Trophoblast cell (in vitro differentiated cells and primary cell): Measurements from ENCODE around the gene SPATA2. TPM values are rescaled to one million over a fixed set of nuclear protein-coding genes. Genes with fewer than 3 reads are reported as not detected.
"Not testable (repeated sequence)": the region's sequence is repeated elsewhere in the genome, so short reads cannot be mapped to it uniquely, and the experiment has no call there.

Experiments
- DNase-seq, 2 donors: peaks; one replicate each; pipeline ENCODE4 v3.0.0-alpha.2; 2016
- H2AFZ ChIP-seq: 2 replicates; pipeline ENCODE4 v1.6.1; 2013; ENCODE audit warnings: low read length, moderate library complexity, mild to moderate bottlenecking; ENCODE audit not compliant: insufficient read depth, poor library complexity
- H2AK5ac ChIP-seq: 2 replicates; pipeline ENCODE4 v1.6.1; 2013; ENCODE audit warnings: mild to moderate bottlenecking, low read length
- H2BK120ac ChIP-seq: 2 replicates; pipeline ENCODE4 v1.6.1; 2013; ENCODE audit warnings: low read length, mild to moderate bottlenecking, moderate library complexity; ENCODE audit not compliant: insufficient read depth, poor library complexity
- H2BK12ac ChIP-seq: 2 replicates; pipeline ENCODE4 v1.6.1; 2013; ENCODE audit warnings: mild to moderate bottlenecking, low read length, moderate library complexity
- H2BK5ac ChIP-seq: 2 replicates; pipeline ENCODE4 v1.6.1; 2013; ENCODE audit warnings: low read length, low read depth, moderate library complexity, mild to moderate bottlenecking; ENCODE audit not compliant: poor library complexity
- H3K14ac ChIP-seq: 2 replicates; pipeline ENCODE4 v1.6.1; 2013; ENCODE audit warnings: mild to moderate bottlenecking, low read length
- H3K18ac ChIP-seq: 2 replicates; pipeline ENCODE4 v1.6.1; 2013; ENCODE audit warnings: mild to moderate bottlenecking, low read length
- H3K23ac ChIP-seq: 2 replicates; pipeline ENCODE4 v1.6.1; 2013; ENCODE audit warnings: low read length
- H3K27ac ChIP-seq: 2 replicates; pipeline ENCODE4 v1.5.1; 2013; ENCODE audit warnings: low read depth, mild to moderate bottlenecking, inconsistent platforms, low read length, moderate library complexity
- H3K27me3 ChIP-seq: 2 replicates; pipeline ENCODE4 v1.6.1; 2013; ENCODE audit warnings: inconsistent platforms, mild to moderate bottlenecking, low read length, moderate library complexity; ENCODE audit not compliant: insufficient read depth
- H3K36me3 ChIP-seq, 2 experiments: 1 replicate in 1 of 2; 2 replicates in 1 of 2; pipeline ENCODE4 v1.6.1; 2013; ENCODE audit warnings: low read length in 2 of 2, mild to moderate bottlenecking in 2 of 2, moderate library complexity in 1 of 2; ENCODE audit not compliant: insufficient read depth in 2 of 2, control insufficient read depth in 1 of 2
- H3K4ac ChIP-seq: 2 replicates; pipeline ENCODE4 v1.6.1; 2013; ENCODE audit warnings: low read depth, mild to moderate bottlenecking, low read length, moderate library complexity
- H3K4me1 ChIP-seq, 2 experiments: 1 replicate in 1 of 2; 2 replicates in 1 of 2; pipeline ENCODE4 v1.6.1; 2013; ENCODE audit warnings: low read length in 2 of 2, mild to moderate bottlenecking in 2 of 2, moderate library complexity in 1 of 2; ENCODE audit not compliant: insufficient read depth in 2 of 2, control insufficient read depth in 1 of 2
- H3K4me2 ChIP-seq: 2 replicates; pipeline ENCODE4 v1.6.1; 2013; ENCODE audit warnings: inconsistent platforms, mild to moderate bottlenecking, low read length, moderate library complexity
- H3K4me3 ChIP-seq: 2 replicates; pipeline ENCODE4 v1.5.1; 2013; ENCODE audit warnings: mild to moderate bottlenecking, low read depth, low read length, inconsistent platforms
- H3K79me1 ChIP-seq: one replicate; pipeline ENCODE4 v1.6.1; 2013; ENCODE audit warnings: low read length
- H3K79me2 ChIP-seq: 2 replicates; pipeline ENCODE4 v1.6.1; 2013; ENCODE audit warnings: low read length, mild to moderate bottlenecking; ENCODE audit not compliant: control insufficient read depth, insufficient read depth, poor library complexity
- H3K9ac ChIP-seq: 2 replicates; pipeline ENCODE4 v1.6.1; 2013; ENCODE audit warnings: mild to moderate bottlenecking, low read length
- H3K9me3 ChIP-seq: 2 replicates; pipeline ENCODE4 v1.6.1; 2013; ENCODE audit warnings: low read depth, mild to moderate bottlenecking, control low read depth, inconsistent platforms, low read length; ENCODE audit not compliant: insufficient read depth
- H4K12ac ChIP-seq: 2 replicates; pipeline ENCODE4 v1.6.1; 2013; ENCODE audit warnings: low read depth, mild to moderate bottlenecking, low read length, moderate library complexity
- H4K8ac ChIP-seq: 2 replicates; pipeline ENCODE4 v1.6.1; 2013; ENCODE audit warnings: low read depth, mild to moderate bottlenecking, low read length, moderate library complexity
- H4K91ac ChIP-seq: one replicate; pipeline ENCODE4 v1.6.1; 2013; ENCODE audit warnings: low read depth, mild to moderate bottlenecking, low read length, moderate library complexity
- WGBS: extraction: QIAGEN DNeasy Blood & Tissue Kit; methylation state at CpG from one replicate; pipeline ENCODE4 v1.1.7; 2013; ENCODE audit warnings: missing lambda C conversion rate; ENCODE audit not compliant: insufficient read length, insufficient coverage; ENCODE audit errors: extremely low coverage; 5-methylcytosine and 5-hydroxymethylcytosine counted together
- polyA plus RNA-seq: library from polyadenylated mRNA; stranded (reverse); fragments of 200-250 nt; gene quantifications from 2 replicates; pipeline ENCODE4 v1.2.3, GENCODE V29; 2013

SPATA2 gene, protein sequence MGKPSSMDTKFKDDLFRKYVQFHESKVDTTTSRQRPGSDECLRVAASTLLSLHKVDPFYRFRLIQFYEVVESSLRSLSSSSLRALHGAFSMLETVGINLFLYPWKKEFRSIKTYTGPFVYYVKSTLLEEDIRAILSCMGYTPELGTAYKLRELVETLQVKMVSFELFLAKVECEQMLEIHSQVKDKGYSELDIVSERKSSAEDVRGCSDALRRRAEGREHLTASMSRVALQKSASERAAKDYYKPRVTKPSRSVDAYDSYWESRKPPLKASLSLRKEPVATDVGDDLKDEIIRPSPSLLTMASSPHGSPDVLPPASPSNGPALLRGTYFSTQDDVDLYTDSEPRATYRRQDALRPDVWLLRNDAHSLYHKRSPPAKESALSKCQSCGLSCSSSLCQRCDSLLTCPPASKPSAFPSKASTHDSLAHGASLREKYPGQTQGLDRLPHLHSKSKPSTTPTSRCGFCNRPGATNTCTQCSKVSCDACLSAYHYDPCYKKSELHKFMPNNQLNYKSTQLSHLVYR
- 8.8 and 9.0 TPM in 2 replicates for polyA plus RNA-seq

DNA sequence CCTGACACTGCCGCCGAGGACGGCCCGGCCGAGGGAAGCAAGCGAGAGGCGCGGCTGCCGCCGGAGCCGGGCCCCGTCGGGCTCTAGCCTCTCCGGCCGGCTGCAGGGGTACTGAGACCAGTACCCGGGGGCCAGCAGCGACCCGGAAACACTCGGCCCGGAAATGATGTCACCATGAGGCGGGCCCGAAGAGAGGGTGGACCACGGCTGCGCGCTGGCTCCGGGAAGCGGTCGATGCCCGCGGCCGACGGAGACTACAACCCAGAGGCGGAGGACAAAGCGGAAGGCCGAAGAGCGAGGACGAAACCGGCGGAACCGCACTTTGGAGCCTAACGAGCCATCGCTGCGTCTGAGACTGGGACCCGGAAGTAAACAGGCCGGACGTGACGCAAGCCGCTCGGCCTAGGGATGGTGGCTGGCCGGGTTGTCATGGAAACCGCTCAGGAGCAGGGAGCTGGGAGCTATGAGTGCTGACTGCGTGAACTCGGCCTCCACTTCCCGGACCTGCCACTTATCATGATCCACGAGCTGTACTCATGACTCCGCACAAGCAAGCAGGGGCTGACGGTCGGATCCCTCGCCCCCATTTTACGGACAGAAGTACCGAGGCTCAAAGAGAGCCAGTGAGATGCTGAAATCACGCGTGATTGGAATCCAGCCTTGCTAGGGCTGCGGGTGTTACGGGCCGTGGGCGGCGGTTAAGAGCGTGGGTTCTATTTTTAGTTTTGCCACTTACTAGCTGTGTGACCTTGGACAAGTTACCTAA, at the start of gene SPATA2:
Gene SPATA2 (minus strand): TSS at position 150 of the 766 bp plus-strand sequence. CDS start 7,039 bp downstream, outside the sequence.
- peak within 1 kb of the TSS; percentile 100 for H2BK120ac ChIP-seq
- H3K36me3 ChIP-seq = no peaks in the 10 kb centered on the region
- peak within 1 kb of the TSS; percentile 99 for H4K8ac ChIP-seq
- peaks cover 8% of the 10 kb centered on the region for H3K79me2 ChIP-seq
- H2AFZ ChIP-seq = peak within 1 kb of the TSS; percentile 98
- no CpG with 5 or more reads among the region's 69 CpGs for WGBS
- H3K9ac ChIP-seq = peak within 1 kb of the TSS; percentile 79
- H3K18ac ChIP-seq = peak within 1 kb of the TSS; percentile 91
- H2BK12ac ChIP-seq = no peak within 1 kb of the TSS
- H3K4me1 ChIP-seq = peaks cover 6 to 9% of the 10 kb centered on the region in 2 experiments
- no peaks in the 10 kb centered on the region for H3K9me3 ChIP-seq
- H3K79me1 ChIP-seq = peaks cover 7% of the 10 kb centered on the region
- H3K14ac ChIP-seq = peak within 1 kb of the TSS; percentile 98
- peak within 1 kb of the TSS; percentile 95 for H4K12ac ChIP-seq
- H4K91ac ChIP-seq = peak within 1 kb of the TSS; percentile 99
- DNase-seq = peak; percentile 96 to 98
- peak within 1 kb of the TSS; percentile 68 for H3K4me2 ChIP-seq
- H3K4ac ChIP-seq = peak within 1 kb of the TSS; percentile 83
- no peak within 1 kb of the TSS for H3K23ac ChIP-seq
- H3K4me3 ChIP-seq = peak within 1 kb of the TSS; percentile 92
- H3K27ac ChIP-seq = peak within 1 kb of the TSS; percentile 95
- peak within 1 kb of the TSS; percentile 99 for H2BK5ac ChIP-seq
- peak within 1 kb of the TSS; percentile 13 for H2AK5ac ChIP-seq
- H3K27me3 ChIP-seq = no peaks in the 10 kb centered on the region

DNA sequence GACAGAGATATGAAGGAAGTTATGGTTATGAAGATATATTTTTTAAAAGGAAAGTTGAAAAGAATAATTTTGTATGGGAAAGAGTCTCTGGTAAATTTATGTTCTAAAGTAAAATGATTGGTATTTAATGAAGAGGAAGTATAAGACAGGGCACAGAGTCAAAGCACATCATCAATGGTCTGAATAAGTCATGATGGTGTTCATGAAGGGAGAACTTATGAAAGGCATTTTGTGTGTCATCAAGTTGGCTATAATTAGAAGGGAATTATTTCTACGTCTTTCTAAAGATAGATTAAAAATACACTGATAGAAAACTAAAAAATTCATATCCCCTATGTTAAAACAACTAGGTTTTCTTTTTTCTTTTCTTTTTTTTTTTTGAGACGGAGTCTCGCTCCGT, 46.1 kb upstream of the SPATA2 start:
- Histone ChIP-seq H3K9me3 (no peaks in the 10 kb centered on the region), H3K79me2 (no peaks in the 10 kb centered on the region), H3K9ac (no peak overlapping the region), H3K4me1 (peaks cover 0 to 2% of the 10 kb centered on the region in 2 experiments), H4K8ac (no peak overlapping the region), H2BK120ac (no peak overlapping the region), H3K23ac (no peak overlapping the region), H3K27ac (no peak overlapping the region), H2AFZ (no peak overlapping the region), H3K36me3 (peaks cover 11 to 18% of the 10 kb centered on the region in 2 experiments), H2AK5ac (no peak overlapping the region), H4K91ac (no peak overlapping the region), H3K27me3 (no peaks in the 10 kb centered on the region), H3K79me1 (no peaks in the 10 kb centered on the region), H3K4me3 (no peak overlapping the region), H3K14ac (no peak overlapping the region), H3K4me2 (no peak overlapping the region), H3K4ac (no peak overlapping the region), H2BK5ac (no peak overlapping the region), H2BK12ac (no peak overlapping the region), H4K12ac (no peak overlapping the region), H3K18ac (no peak overlapping the region)
- DNase-seq = no peak
- no CpG with 5 or more reads among the region's 4 CpGs for WGBS

DNA sequence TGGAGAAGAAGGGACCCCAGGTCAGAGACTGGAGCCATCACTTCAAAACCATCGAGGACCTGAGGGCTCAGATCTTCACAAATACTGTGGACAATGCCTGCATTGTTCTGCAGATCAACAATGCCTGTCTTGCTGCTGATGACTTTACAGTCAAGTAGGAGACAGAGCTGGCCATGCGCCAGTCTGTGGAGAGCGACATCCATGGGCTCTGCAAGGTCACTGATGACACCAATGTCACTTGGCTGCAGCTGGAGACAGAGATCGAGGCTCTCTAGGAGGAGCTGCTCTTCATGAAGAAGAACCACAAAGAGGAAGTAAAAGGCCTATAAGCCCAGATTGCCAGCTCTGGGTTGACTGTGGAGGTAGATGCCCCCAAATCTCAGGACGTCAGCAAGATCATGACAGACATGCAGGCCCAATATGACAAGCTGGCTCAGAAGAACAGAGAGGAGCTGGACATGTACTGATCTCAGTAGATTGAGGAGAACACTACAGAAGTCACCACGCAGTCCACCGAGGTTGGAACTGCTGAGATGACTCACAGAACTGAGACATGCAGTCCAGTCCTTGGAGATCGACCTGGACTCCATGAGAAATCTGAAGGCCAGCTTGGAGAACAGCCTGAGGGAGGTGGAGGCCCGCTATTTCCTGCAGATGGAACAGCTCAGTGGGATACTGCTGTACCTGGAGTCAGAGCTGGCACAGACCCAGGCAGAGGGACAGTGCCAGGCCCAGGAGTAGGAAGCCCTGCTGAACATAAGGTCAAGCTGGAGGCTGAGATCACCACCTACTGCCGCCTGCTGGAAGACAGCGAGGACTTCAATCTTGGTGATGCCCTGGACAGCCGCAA, 42.0 kb upstream of the SPATA2 start:
- H3K9ac ChIP-seq, H3K79me1 ChIP-seq, H4K91ac ChIP-seq, H3K18ac ChIP-seq, H3K27me3 ChIP-seq, H3K4me1 ChIP-seq, H3K4me2 ChIP-seq, H4K12ac ChIP-seq, H2BK5ac ChIP-seq, H3K14ac ChIP-seq, H2AFZ ChIP-seq, H3K4ac ChIP-seq, H2AK5ac ChIP-seq, H3K79me2 ChIP-seq, H2BK12ac ChIP-seq, H3K23ac ChIP-seq, DNase-seq, H3K4me3 ChIP-seq, H2BK120ac ChIP-seq, H3K9me3 ChIP-seq, H3K27ac ChIP-seq, H4K8ac ChIP-seq: not testable (repeated sequence)
- H3K36me3 ChIP-seq = peaks cover 26 to 49% of the 10 kb centered on the region in 2 experiments
- WGBS = no CpG with 5 or more reads among the region's 12 CpGs

DNA sequence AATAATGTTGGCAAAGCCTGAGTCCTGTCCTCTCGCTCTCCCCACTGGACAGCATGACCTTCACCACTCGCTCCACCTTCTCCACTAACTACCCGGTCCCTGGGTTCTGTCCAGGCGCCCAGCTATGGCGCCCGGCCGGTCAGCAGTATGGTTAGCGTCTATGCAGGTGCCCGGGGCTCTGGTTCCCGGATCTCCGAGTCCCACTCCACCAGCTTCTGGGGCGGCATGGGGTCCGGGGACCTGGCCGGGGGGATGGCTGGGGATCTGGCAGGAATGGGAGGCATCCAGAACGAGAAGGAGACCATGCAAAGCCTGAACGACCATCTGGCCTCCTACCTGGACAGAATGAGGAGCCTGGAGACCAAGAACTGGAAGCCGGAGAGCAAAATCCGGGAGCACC, 41.4 kb upstream of the SPATA2 start:
- H4K12ac ChIP-seq = no peak overlapping the region
- no peak overlapping the region for H2AK5ac ChIP-seq
- H3K36me3 ChIP-seq = peaks cover 32 to 55% of the 10 kb centered on the region in 2 experiments
- no peak overlapping the region for H4K8ac ChIP-seq
- no peak overlapping the region for H4K91ac ChIP-seq
- no peak overlapping the region for H3K9ac ChIP-seq
- no peak overlapping the region for H3K4me3 ChIP-seq
- DNase-seq = no peak
- H3K4me2 ChIP-seq = no peak overlapping the region
- H3K79me1 ChIP-seq = no peaks in the 10 kb centered on the region
- no peak overlapping the region for H3K23ac ChIP-seq
- H3K4me1 ChIP-seq = no peaks in the 10 kb centered on the region
- H3K4ac ChIP-seq = no peak overlapping the region
- H3K9me3 ChIP-seq = no peaks in the 10 kb centered on the region
- H2AFZ ChIP-seq = no peak overlapping the region
- no peaks in the 10 kb centered on the region for H3K79me2 ChIP-seq
- no peak overlapping the region for H2BK12ac ChIP-seq
- no peak overlapping the region for H2BK5ac ChIP-seq
- no peaks in the 10 kb centered on the region for H3K27me3 ChIP-seq
- H3K27ac ChIP-seq = no peak overlapping the region
- H2BK120ac ChIP-seq = no peak overlapping the region
- no peak overlapping the region for H3K18ac ChIP-seq
- WGBS = no CpG with 5 or more reads among the region's 18 CpGs
- no peak overlapping the region for H3K14ac ChIP-seq
